GM08714 (cell line): Measurements from ENCODE around the gene SOCS1.

ENCODE experiments used
- H3K4me3 ChIP-seq: fragments of 200-500 bp; sonication (Bioruptor generic); 2 replicates; pipeline ENCODE4 v1.5.1; 2014; ENCODE audit warnings: mild to moderate bottlenecking, low read length, inconsistent platforms
- ZNF274 ChIP-seq: IDR thresholded peaks from 2 replicates; pipeline ENCODE4 v1.6.1; 2012; ENCODE audit warnings: mild to moderate bottlenecking, low read depth, low read length

The SOCS1 gene

GRCh38 chr16:11218604-11218962 lies 37.4 kb downstream of the SOCS1 start:
- no peak for TF ChIP-seq ZNF274
- H3K4me3 ChIP-seq: no peak overlapping the region

DNA sequence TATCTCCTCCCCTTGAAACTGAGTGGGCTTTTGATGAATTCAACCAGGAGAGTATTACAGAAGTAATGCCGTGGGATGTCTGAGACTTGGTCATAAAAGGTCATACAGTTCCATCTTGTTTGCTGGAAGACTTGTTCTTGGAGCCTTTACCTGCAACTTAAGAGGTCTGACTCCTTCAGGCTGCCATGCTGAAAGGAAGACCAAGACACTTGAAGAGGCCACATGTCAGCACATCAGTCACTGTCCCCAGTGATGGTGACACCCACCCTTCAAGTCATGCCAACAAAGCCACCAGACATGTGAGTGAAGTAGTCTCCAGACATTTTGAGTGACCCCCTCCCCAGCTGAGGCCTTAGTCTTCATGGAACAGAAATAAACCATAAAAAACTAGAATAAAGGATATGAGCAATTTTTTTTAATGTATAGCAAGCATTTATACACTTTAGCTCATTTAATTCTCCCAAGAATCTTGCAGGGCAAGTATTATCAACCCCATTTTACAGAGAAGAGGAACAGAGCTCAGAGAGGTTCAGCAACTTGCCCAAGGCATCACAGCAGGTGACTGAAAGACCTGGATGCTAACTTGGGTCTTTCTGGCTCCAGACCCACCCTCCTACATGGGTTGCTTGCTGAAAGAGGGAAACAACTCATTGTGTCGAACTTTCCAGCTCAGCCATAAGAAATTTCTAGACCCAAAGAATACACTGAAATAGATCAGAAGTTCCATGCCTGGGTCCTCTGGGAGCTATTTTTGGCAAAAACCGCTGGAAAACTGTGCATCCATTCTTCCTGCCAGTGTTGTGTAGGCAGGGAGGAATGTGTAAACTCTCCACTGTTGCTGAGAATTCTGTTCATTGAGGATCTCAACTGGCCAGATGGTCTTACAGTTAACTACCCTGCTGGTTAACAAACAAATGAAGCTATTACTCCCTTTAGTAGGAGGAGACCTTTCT lies 38.1 kb downstream of the SOCS1 start:
- H3K4me3 ChIP-seq: no peak overlapping the region

GRCh38 chr16:11215935-11216556 lies 40.0 kb downstream of the SOCS1 start:
- no peak overlapping the region for H3K4me3 ChIP-seq
- TF ChIP-seq ZNF274: no peak

More for the DNA sequence above, 38.1 kb downstream of the SOCS1 start:
- no peak for TF ChIP-seq ZNF274

DNA sequence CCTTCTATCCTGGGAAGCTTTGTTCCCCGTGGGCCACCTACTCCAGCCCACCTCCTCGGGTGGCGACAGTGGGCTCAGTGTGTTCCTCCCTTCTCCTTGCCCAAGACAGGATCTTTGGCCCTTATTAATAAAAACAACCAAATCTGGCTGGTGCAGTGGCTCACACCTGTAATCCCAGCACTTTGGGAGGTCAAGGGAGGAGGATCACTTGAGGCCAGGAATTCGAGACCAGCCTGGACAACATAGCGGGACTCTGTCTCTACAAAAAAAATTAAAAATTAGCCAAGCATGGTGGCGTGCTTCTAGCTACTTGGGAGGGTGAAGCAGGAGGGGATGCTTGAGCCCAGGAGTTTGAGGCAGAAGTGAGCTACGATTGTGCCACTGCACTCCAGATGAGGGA lies 42.2 kb downstream of the SOCS1 start:
- TF ChIP-seq ZNF274: no peak
- no peak overlapping the region for H3K4me3 ChIP-seq

- TF ChIP-seq ZNF274: no peak
- H3K4me3 ChIP-seq: no peak overlapping the region
Measured at GRCh38 chr16:11213373-11213772, 42.6 kb downstream of the SOCS1 start.

DNA sequence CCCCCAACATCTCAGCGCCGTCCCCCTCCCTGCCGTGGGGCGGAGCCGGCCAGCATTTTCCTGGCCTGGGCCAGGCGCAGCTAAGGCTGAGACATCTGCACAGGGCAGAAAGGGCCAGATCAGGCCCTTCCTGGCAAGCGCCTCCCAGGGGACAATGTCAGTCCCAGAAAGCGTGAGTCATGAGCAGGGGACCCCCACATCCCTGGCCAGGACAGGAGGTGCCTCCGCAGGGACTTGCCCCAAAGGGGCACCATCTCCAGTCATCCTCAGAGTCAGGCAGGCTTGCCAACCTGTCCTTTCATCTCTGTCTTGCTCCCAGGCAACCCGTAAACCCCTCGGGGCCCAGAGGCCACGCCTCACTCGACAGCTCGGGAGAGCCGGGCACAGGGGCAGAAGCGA lies 43.2 kb downstream of the SOCS1 start:
- no peak overlapping the region for H3K4me3 ChIP-seq
- no peak for TF ChIP-seq ZNF274

- H3K4me3 ChIP-seq: no peak overlapping the region
- no peak for TF ChIP-seq ZNF274
Measured at GRCh38 chr16:11211977-11212797, 43.8 kb downstream of the SOCS1 start.

GRCh38 chr16:11211061-11211976 lies 44.7 kb downstream of the SOCS1 start:
- H3K4me3 ChIP-seq: no peak overlapping the region
- no peak for TF ChIP-seq ZNF274

- no peak overlapping the region for H3K4me3 ChIP-seq
- TF ChIP-seq ZNF274: no peak
Measured at GRCh38 chr16:11210260-11210659, 45.7 kb downstream of the SOCS1 start.

GRCh38 chr16:11208916-11209665 lies 46.9 kb downstream of the SOCS1 start:
- no peak for TF ChIP-seq ZNF274
- H3K4me3 ChIP-seq: no peak overlapping the region

- TF ChIP-seq ZNF274: no peak
- H3K4me3 ChIP-seq: no peak overlapping the region
Measured at GRCh38 chr16:11207646-11208045, 48.4 kb downstream of the SOCS1 start.

DNA sequence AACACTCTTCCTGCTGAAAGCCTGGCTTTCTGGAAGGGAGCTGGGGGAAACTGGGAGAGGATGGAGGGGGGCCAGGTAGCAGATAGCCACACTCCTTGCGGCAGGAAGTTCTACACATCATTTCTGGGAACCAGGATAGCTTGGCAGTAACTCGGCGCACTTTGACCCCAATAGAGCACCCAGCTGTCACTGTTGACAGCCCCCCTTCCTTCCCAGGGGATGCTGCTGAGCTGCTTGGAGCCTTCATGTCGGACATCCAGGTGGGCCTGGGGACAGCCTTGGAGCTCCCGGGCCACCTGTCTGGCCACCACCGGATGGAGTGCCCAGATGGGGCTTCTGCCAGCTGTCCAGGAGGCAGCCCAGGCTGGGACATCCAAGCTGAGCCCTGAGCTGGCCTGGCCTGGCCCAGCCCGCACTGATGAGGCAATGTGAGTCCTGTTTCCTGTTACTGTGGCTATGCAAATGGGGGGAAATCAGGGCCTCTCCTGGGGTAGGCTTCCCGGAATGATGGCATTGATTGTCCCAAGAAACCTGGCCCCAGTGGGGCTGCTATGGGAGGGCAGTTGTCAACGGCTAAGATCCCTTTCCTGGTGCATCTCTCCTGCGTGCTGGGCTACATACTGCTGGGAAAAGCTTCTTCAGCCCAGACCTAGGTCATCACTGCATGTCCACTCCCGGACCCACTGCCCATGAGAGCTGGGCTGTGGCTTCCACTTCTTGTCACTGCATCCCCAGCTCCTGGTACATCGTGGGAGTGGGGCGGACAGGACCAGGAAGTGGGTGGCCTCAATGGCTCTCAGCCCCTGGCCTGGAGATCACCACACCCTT lies 50.0 kb downstream of the SOCS1 start:
- TF ChIP-seq ZNF274: no peak
- H3K4me3 ChIP-seq: no peak overlapping the region
